D341Med (cell line): ENCODE data around the gene TNFSF13B.
"Not testable (repeated sequence)": the region's sequence is repeated elsewhere in the genome, so short reads cannot be mapped to it uniquely, and the experiment has no call there.

Experiments
- DNase-seq: peaks from one replicate; pipeline ENCODE4 v3.0.0; 2012; ENCODE audit warnings: low spot score

Gene TNFSF13B, protein sequence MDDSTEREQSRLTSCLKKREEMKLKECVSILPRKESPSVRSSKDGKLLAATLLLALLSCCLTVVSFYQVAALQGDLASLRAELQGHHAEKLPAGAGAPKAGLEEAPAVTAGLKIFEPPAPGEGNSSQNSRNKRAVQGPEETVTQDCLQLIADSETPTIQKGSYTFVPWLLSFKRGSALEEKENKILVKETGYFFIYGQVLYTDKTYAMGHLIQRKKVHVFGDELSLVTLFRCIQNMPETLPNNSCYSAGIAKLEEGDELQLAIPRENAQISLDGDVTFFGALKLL

DNA sequence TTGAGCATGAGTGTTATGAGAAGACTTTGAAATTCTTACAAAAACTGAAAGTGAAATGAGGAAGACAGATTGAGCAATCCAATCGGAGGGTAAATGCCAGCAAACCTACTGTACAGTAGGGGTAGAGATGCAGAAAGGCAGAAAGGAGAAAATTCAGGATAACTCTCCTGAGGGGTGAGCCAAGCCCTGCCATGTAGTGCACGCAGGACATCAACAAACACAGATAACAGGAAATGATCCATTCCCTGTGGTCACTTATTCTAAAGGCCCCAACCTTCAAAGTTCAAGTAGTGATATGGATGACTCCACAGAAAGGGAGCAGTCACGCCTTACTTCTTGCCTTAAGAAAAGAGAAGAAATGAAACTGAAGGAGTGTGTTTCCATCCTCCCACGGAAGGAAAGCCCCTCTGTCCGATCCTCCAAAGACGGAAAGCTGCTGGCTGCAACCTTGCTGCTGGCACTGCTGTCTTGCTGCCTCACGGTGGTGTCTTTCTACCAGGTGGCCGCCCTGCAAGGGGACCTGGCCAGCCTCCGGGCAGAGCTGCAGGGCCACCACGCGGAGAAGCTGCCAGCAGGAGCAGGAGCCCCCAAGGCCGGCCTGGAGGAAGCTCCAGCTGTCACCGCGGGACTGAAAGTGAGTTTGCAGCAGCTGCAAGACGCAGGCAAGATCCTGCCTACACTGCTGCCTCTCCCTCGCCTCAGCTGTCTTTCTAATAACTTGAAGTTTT lies at the start of gene TNFSF13B:
Gene TNFSF13B, plus strand, starts transcription at position 118 of the 728 bp plus-strand sequence. Its CDS starts 178 bp downstream, at position 296.
- DNase-seq: peak; percentile 20

DNA sequence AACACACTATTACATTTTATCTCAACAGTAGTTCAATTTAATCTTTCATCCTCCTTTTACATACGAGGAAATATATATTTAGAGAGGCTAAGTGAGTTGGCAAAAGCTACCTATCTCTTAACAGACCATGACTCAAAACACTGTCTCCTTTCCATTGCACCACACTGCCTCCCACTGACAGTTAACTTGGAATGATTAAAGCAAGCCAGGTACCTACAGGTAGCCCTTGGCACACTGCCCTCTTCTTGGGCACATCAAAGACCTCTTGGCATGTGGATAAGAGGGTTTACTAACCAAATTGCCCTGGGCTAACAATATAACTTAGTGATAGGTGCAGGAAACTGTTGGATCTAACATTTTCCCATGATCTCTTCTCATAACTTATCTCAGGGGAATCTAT lies 49.5 kb upstream of the TNFSF13B start:
- no peak for DNase-seq

DNA sequence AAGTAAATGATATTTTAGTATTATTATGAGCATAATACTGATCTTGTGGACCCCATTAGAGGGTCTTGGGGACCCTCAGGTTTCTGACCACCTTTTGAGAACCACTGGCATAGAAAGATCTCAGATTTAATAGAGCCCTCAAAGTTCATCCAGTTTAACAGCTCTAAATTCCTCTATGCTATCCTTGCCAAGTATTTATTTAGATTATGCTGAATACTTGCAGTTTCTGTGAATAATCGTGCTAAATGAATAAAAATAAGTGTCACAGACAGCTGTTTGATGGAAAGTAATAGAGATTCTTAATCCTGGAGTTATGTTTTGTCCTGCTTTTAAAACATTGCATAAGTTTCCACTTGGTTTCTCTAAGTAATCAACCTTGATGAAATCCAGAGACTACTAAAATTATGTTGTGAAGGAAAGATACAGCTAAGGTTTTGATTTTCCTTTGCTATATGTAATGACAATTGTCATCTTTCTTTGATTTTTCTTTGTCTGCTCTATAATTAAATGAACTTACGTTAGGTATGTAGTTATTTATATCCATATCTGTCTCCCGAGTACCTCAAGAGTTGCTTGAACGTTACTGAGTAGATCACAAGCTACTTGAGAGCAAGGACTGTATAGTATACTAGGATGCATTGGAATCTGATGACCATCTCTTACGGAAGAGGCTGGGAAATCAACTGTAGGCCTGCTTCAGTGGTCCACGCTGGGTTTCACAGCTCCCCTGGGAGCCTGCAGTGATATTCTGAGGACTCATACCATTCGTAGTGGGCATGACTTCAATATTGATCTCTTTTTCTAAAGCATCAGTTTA lies 45.6 kb upstream of the TNFSF13B start:
- DNase-seq: no peak

DNA sequence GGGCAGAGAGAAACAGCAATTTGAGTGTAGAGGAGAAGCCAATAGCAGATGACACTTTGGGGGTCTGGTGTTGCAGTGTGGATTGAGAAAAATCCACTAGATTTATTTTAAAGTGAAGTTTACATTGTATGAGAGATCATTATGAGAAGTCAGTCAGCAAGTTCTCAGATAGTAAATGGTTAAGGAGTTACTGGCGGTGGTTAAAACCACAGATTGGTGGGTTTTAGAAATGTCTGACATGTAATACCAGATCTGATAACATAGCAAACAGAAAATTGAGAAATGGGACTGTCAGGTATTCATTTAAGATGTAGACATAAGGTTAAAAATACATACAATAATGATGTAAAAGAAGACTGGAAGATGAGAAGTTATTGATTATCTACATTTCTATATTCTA lies 44.1 kb upstream of the TNFSF13B start:
- no peak for DNase-seq

DNA sequence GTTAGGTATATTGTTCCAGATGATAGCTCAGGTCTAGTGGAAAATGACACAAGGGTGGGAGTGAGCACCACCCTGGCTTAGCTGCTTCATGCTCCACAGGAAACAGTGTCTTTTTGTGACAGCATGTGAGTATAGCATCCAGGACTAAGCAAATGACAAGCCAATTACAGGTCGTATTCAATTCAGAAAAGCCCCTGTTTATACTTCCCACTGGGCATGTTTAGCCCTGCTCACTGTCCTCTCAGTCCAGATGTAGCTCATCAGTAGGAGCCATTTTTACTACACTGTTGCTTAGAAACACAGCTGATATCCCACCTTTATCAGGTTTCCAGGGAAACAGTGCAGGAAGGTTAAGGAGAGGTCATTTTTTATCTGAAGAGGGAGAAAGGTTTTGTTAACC lies 43.3 kb upstream of the TNFSF13B start:
- no peak for DNase-seq

DNA sequence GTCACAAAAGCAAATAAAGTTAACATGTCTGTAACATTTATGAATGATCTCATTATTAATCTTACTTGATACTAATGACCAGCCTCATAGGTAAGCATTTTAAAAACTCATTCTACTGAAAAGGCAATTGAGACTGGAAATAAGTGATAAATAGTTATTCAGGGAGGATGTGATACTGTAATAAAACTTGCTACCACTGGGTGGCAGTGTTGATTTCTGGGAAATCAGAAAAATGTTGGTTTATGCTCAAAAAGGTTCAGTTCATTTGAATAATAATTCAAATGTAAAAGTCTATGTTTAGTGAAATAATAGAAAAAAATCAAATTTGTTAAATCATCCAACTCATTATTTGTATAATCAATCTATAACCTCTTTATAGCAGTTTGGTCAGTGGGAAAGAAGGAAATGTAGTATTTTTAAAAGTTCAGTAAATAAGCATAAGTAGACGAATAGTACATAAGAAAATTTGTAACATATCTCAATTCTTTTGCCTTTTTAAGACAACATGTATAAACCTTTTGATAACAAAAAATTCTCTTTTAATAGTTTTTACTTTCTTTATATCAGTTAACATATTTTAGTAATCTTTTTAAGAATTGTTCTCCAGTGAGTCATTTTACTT lies 41.8 kb upstream of the TNFSF13B start:
- no peak for DNase-seq

DNA sequence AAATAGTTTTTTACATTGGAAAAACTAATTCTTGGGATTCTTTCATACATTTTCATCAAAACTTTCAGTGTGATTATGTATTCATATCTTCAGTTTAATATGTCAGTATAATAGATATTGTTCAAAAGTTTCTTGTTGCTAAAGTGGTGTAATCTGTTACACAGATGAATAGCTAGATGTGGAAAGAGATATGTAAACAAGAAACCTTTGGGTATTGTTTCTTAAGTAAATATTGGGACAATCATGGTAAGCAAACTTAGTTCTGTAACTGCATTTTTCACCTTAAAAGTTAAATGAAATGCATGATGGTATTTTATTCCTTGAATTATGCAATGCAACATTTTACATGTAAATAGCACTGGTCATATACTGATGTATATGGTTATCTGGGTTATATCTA lies 39.1 kb upstream of the TNFSF13B start:
- no peak for DNase-seq

DNA sequence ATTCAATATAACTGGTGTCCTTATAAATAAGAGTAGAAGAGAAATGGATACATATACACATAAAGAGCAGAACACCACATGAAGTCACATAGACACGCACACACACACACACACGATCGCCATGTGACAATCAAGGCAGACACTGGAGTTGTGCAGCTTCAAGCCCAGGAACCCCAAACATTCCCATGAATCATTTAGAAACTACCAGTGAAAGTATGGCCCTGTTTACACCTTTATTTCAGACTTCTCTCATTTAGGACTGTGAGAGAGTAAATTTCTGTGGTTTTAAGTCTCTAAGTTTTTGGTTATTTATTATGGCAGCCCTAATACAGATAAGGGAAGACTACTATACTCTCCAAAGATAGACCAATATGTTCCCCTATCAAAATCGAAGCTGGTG lies 20.4 kb upstream of the TNFSF13B start:
- DNase-seq: no peak

DNA sequence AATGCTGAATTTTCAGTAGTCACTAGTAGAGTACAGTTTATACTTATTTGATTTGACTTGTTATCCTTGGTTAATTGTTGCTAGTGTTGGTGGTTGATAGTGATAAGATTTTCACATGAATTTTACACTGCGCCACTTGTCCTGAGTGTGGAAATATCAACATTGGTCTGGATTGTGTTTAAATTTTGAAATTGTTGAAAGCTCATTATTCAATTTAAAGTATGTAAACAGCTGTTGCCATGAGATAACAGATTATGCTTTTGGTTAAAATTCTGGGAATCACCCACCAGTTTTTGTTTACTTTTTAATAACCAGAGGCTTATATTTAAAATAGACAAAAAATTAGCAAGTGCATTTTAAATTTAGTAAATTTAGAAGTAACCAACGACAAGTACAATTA lies 12.3 kb upstream of the TNFSF13B start:
- DNase-seq: no peak

DNA sequence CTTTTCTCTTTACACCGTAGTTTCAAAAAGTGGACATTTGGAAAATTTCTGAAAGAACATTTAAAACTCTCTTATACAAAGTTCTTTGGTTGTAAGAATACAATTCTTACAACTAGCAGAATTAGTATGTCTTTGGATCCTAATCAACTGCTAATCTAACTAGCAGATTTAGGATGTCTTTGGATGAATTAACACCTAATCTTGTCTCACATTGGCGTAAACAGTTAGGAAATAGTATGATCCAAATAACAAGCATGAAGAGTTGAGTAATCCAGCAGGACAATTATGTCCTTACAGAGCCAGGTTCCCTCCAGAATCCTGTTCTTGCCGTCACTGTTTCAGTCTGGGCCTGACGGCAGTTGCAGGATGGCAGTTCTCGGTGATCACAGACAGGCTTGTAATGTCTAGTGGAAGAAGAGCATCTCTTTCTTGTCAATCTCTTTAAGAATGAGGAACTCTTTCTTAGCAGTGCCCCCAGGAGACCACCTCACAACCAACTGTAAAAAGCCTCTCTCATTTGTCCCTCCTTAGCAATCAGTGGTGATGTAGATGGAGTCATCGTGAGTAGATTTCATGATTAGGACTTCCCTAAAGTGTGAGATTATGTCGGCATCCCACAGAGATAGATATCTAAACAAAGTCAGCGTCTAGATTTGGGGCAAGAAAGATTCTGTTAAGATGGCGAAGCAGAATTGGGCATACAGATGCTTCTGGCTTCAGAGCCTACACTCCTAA lies 5.7 kb upstream of the TNFSF13B start:
- no peak for DNase-seq

DNA sequence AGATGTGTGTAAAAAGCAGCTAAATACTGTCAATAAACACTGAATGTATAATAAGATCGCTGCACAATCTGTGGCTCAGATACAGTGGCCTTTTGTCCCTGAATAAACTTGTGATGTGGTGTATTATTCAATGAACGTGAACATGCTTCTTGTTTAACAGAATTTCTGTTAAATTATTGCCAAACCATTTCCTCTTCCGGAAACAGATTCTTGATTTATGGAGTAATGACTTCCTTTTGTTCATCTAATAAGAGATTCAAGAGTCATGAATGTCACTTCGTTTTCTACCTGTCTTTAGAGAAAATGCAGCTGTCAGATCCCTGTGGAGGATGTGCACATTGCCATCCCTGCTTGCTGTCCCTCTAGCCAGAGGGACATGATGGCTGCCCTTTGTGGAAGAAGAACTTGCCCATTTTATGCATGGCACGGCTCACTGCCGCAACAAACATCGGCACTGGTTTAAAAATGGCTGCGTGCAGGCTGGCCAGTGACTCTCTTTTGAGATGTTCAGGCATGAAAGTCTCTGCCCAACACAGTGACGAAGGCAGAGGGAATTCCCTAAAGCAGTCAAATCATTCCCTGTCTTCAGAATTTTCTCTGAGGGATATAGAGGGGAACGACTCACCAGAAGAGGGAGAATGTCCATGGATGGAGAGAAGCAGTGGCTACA lies 3.1 kb upstream of the TNFSF13B start:
- DNase-seq: no peak

DNA sequence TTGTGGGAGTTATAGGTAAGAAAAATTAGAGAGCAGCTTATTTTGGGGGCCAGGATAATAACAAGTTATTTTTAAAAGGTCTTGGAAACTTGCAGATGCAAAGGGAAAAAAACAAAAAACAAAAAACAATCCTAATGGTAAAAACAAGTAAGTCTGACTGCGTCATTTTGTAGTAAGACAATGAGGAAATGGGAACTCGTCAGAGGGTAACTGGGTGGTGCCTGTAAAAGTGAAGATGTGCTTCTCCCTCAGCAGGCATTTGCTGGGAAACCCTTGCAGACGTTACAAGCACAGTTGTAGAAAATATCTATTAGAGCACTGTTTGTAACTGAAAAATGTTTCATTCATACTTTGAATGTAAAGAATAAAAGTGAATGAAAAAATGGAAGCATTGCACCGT lies 2.2 kb upstream of the TNFSF13B start:
- no peak for DNase-seq

DNA sequence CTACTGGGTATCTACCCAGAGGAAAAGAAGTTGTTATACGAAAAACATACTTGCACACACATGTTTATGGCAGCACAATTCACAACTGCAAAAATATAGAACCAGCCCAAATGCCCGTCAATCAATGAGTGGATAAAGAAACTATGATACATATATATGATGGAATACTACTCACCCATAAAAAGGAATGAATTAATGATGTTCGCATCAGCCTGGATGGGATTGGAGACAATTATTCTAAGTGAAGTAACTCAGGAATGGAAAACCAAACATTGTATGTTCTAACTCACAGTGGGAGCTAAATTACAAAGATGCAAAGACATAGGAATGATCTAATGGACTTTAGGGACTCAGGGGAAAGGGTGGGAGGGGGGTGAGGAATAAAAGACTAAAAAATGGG lies 1.7 kb upstream of the TNFSF13B start:
- not testable (repeated sequence) for DNase-seq

DNA sequence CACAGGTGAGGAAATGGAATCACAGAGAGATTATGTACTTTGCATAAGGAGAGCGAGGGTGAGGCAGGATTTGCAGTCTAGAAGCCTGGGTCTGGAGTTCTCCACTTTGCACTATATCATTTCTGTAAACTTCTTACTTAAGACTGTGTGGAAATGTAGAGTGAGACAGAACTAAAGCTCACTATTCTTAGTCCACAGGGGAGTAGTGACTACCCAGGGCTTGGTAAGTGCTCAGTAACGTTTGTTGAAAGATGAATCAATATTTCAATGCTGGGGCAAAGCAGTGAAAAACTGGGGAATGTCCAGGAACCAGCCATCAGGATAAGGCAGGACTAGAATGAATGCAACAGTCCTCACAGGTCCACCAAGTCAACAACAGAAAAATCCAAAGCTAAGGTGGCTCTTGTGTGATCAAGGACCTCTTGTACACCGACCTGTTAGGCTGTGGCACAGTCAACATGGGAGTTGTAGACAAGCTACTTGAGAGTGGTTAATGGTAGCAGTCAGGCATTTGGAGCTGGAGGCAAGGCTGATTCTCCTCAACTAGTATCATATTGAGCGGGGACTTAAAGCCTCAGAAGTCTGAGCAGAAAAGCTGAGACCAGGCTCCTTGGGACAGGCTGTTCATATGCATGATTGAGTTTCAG lies 929 bp upstream of the TNFSF13B start:
- no peak for DNase-seq

DNA sequence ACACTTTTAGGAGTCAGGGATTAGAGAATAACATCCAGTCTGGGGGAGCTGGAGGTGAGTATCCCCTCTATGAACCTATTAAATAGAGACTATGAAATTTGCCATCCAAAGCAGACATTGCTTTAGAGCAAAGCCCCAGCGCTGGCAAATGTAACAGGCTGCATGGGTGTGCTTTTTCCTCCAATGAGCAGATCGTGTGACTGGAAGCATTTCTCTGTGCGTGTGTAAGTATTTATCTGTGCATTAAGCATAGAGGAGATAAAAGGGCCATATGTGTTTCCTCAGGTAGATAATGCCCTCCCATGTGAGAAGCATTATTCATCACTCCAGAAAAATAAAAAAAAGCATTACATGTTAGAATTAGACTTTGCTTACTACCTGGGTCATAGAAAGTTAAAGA lies 924 bp downstream of the TNFSF13B start:
- DNase-seq: no peak

DNA sequence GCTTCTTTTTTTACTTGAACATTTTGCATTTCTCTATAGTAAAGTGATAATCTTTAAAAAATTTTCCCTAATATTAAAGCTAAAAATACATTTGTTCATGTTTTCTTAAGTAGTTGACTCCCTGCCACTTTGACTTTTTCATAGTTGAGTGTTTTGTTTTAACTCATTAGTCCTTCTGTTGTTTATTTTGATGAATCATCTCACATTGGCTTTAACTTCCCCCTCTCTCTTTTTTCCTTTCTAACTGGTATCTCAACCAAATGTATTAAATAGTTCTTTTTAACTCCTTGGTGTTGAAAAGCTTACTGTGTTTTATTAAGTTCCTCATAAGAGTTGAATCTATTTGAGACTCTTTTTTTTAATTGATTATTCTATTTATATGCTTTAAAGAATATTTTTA lies 2.8 kb downstream of the TNFSF13B start:
- no peak for DNase-seq

DNA sequence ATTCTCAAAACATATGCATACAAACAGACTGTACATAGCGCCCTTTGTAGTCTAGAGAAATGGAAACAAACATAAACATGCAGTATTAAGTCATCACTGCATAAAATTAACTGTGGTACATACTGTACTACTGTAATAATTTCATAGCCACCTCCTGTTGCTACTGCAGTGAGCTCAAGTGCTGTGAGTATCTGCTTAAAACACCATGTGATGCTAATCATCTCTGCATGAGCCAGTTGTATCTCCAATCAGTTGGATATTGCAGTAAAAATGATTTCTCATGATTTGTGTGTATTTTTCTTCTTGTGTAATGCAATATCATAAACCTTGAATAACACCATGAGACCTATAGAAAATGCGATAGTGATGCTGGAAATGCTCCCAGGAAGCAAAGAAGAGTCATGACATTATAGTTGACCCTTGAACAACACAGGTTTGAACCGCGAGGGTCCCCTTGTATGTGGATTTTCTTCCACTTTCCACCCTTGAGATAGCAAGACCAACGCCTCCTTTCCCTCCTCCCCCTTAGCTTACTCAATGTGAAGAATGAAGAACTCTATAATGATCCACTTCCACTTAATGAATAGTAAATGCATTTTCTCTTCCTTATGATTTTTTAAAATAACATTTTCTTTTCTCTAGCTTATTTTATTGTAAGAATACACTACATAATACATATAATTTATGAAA lies 4.1 kb downstream of the TNFSF13B start:
- no peak for DNase-seq

DNA sequence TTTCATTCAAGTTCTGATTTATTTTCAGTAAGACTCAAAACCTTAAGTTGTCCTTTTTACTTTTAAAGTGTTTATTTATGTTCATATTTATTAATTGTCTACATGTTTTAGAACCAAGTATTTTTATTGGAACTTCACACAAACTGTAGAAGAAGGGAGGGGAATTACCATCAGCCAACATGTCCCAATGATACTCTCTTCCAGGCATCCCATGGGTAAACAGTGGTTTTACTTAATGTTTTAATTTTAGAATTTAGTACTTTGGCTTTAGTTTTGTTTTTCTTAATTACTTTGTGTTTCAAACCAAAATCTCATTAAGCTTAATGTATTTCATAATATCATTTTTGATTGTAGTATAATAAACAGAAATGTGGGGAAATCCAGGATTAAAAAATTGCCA lies 5.2 kb downstream of the TNFSF13B start:
- no peak for DNase-seq

DNA sequence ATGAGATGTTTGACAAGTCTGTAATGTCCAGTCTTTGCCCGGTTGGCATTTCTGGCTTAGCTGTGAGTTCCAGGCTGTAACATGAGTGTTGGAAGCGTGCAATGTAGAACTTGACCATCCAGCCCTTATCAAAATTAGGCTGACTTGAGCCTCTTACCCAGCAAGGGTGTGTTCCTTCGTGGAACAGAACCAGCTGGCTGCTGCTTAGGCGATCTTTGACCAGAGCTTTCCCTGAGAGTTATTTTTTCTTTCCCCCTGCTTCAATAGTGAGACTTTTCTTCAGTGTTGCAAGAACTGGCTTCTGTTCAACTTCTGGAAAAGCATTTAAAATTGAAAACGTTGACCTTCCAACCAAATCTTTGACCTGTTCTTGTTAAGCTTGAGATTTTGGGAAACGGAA lies 6.5 kb downstream of the TNFSF13B start:
- no peak for DNase-seq

DNA sequence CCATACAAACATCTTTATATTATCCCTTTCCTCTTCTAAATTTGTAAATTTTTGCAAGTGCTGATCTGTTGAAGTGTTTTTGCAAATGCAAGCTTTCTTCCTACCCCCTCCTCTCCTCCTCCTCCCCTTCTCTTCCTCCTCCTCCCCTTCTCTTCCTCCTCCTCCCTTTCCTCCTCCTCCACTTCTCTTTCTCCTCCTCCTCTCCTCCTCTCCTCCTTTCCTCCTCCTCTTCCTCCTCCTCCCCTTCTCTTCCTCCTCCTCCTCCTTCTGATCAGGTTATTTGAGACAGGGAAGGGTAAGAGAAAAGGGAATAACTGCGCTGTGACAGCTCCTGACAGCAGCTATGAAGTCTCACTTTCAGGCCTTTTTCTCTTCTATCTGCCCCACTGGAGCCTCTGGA lies 8.9 kb downstream of the TNFSF13B start:
- no peak for DNase-seq
